Liver (tissue), 3 donors: ENCODE measurements around the gene RFPL4A.
"Not testable (repeated sequence)": the region's sequence is repeated elsewhere in the genome, so short reads cannot be mapped to it uniquely, and the experiment has no call there.

ENCODE experiments used
- FOXA1 ChIP-seq: IDR thresholded peaks from 2 replicates; pipeline ENCODE4 v1.6.1; 2016; ENCODE audit warnings: antibody characterized with exemption
- GABPA ChIP-seq, 2 donors: IDR thresholded peaks in 1 of 2; conservative IDR thresholded peaks in 1 of 2; 2 replicates each; pipeline ENCODE4 v1.6.1; 2016; ENCODE audit warnings: antibody characterized with exemption in 2 of 2, mild to moderate bottlenecking in 1 of 2, moderate library complexity in 1 of 2
- HNF4A ChIP-seq, 2 donors: conservative IDR thresholded peaks; 2 replicates each; pipeline ENCODE4 v1.6.1; 2016; ENCODE audit warnings: antibody characterized with exemption in 2 of 2, mild to moderate bottlenecking in 2 of 2
- HNF4G ChIP-seq: IDR thresholded peaks from 2 replicates; pipeline ENCODE4 v1.6.1; 2016; ENCODE audit warnings: antibody characterized with exemption
- JUND ChIP-seq, 2 donors: IDR thresholded peaks; 2 replicates each; pipeline ENCODE4 v1.6.1; 2016; ENCODE audit warnings: antibody characterized with exemption in 2 of 2
- MAX ChIP-seq: IDR thresholded peaks from 2 replicates; pipeline ENCODE4 v1.6.1; 2016; ENCODE audit warnings: antibody characterized with exemption
- RAD21 ChIP-seq, 2 donors: IDR thresholded peaks; 2 replicates each; pipeline ENCODE4 v1.6.1; 2016; ENCODE audit warnings: antibody characterized with exemption in 2 of 2, mild to moderate bottlenecking in 2 of 2
- SP1 ChIP-seq: IDR thresholded peaks from 2 replicates; pipeline ENCODE4 v1.6.1; 2018; ENCODE audit warnings: antibody characterized with exemption, mild to moderate bottlenecking
- TAF1 ChIP-seq: conservative IDR thresholded peaks from 2 replicates; pipeline ENCODE4 v1.6.1; 2016; ENCODE audit warnings: antibody characterized with exemption, mild to moderate bottlenecking
- YY1 ChIP-seq: IDR thresholded peaks from 2 replicates; pipeline ENCODE4 v1.6.1; 2016; ENCODE audit warnings: antibody characterized with exemption, mild to moderate bottlenecking
- ZBTB33 ChIP-seq: IDR thresholded peaks from 2 replicates; pipeline ENCODE4 v1.6.1; 2016; ENCODE audit warnings: antibody characterized with exemption
- TF ChIP-seq, protein P1 (sequence below): fragments of 150-350 bp; IDR thresholded peaks from 2 replicates; pipeline ENCODE4 v1.5.1; 2017; ENCODE audit warnings: improper control_type of control experiment, low read depth, low read length; ENCODE audit not compliant: missing input control
- TF ChIP-seq, protein P2 (sequence below): IDR thresholded peaks from 2 replicates; pipeline ENCODE4 v1.6.1; 2016; ENCODE audit warnings: antibody characterized with exemption, mild to moderate bottlenecking
- donor health status: healthy.
- donor health status: healthy.

DNA sequence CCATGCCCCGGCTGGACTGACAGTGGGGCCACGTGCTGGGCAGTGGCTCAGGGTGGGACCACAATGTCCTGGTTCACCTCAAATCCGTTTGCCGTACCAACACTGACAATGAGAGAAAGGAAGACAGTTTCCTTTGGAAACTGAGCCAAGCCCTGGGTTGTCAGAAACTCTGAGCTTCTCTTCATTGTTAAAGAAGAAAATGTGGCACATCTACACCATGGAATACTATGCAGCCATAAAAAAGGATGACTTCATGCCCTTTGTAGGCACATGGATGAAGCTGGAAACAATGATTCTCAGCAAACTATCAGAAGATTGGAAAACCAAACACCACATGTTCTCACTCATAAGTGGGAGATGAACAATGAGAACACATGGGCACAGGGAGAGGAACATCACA lies 2.1 kb upstream of the RFPL4A start:
- not testable (repeated sequence) for TF ChIP-seq SP1; MAX; FOXA1; JUND (IDR thresholded peaks at IDR 0.05); TAF1; RAD21 (IDR thresholded peaks at IDR 0.05); YY1; GABPA (IDR thresholded peaks at IDR 0.05 in 1 of 2, conservative IDR thresholded peaks at IDR 0.05 in 1 of 2); HNF4G; ZBTB33; HNF4A (conservative IDR thresholded peaks at IDR 0.05)
- TF ChIP-seq, protein P1, sequence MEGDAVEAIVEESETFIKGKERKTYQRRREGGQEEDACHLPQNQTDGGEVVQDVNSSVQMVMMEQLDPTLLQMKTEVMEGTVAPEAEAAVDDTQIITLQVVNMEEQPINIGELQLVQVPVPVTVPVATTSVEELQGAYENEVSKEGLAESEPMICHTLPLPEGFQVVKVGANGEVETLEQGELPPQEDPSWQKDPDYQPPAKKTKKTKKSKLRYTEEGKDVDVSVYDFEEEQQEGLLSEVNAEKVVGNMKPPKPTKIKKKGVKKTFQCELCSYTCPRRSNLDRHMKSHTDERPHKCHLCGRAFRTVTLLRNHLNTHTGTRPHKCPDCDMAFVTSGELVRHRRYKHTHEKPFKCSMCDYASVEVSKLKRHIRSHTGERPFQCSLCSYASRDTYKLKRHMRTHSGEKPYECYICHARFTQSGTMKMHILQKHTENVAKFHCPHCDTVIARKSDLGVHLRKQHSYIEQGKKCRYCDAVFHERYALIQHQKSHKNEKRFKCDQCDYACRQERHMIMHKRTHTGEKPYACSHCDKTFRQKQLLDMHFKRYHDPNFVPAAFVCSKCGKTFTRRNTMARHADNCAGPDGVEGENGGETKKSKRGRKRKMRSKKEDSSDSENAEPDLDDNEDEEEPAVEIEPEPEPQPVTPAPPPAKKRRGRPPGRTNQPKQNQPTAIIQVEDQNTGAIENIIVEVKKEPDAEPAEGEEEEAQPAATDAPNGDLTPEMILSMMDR, result not testable (repeated sequence)
- TF ChIP-seq, protein P2, sequence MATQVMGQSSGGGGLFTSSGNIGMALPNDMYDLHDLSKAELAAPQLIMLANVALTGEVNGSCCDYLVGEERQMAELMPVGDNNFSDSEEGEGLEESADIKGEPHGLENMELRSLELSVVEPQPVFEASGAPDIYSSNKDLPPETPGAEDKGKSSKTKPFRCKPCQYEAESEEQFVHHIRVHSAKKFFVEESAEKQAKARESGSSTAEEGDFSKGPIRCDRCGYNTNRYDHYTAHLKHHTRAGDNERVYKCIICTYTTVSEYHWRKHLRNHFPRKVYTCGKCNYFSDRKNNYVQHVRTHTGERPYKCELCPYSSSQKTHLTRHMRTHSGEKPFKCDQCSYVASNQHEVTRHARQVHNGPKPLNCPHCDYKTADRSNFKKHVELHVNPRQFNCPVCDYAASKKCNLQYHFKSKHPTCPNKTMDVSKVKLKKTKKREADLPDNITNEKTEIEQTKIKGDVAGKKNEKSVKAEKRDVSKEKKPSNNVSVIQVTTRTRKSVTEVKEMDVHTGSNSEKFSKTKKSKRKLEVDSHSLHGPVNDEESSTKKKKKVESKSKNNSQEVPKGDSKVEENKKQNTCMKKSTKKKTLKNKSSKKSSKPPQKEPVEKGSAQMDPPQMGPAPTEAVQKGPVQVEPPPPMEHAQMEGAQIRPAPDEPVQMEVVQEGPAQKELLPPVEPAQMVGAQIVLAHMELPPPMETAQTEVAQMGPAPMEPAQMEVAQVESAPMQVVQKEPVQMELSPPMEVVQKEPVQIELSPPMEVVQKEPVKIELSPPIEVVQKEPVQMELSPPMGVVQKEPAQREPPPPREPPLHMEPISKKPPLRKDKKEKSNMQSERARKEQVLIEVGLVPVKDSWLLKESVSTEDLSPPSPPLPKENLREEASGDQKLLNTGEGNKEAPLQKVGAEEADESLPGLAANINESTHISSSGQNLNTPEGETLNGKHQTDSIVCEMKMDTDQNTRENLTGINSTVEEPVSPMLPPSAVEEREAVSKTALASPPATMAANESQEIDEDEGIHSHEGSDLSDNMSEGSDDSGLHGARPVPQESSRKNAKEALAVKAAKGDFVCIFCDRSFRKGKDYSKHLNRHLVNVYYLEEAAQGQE, result not testable (repeated sequence)
